ENCODE measurements around the gene KIAA0825. TPM values are rescaled to one million over a fixed set of nuclear protein-coding genes. Genes with fewer than 3 reads are reported as not detected.

KIAA0825 gene
- total RNA-seq, 4 donors from 2014 or later = 1.2 to 5.3 (median 4.0) TPM

DNA sequence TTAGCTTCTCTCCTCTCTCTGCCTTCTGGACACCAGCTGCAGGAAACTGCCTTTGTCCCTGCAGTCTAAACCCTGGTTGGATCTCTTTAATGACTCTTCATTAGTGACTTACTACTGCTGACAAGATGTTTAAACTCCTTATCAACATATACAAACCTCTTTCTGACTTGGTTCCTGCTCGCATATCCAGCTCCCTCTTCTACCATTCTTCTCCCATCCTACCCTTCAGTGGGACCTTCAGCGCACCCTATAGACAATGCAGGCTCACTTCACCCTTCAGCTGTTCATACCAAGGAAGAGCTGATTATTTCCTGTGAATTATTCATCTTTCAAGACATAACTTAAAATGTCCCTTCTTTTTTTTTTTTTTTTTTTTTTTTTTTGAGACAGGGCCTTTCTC is 436.5 kb downstream of the KIAA0825 start:
- Histone ChIP-seq H3K36me3 (no peaks in the 10 kb centered on the region), H3K4me1 (no peaks in the 10 kb centered on the region), H3K27ac (no peak overlapping the region), H3K27me3 (no peaks in the 10 kb centered on the region), H3K9me3 (no peaks in the 10 kb centered on the region), H3K4me3 (no peak overlapping the region)
- WGBS, 2 donors (ENCODE audit: low coverage in 1 of 2) = 62 to 100% methylated on average over 1 to 2 of the region's 2 CpGs
- intact Hi-C loops (cut with DNase I; ENCODE audit: low total_unique reads) (no loop called here), in situ Hi-C loops (cut with MboI; ENCODE audit: low pct_ligation_motif_present in 1 of 4, low pct_unique_long_range_greater_than_20kb in 1 of 4, low sequenced_read_pairs in 3 of 4) (no loop called here)
- TF ChIP-seq EP300 (IDR thresholded peaks at IDR 0.05; ENCODE audit: low read depth) (no peak), POLR2AphosphoS5 (IDR thresholded peaks at IDR 0.05) (no peak), POLR2A (IDR thresholded peaks at IDR 0.05) (no peak)
- TF ChIP-seq, protein P1, sequence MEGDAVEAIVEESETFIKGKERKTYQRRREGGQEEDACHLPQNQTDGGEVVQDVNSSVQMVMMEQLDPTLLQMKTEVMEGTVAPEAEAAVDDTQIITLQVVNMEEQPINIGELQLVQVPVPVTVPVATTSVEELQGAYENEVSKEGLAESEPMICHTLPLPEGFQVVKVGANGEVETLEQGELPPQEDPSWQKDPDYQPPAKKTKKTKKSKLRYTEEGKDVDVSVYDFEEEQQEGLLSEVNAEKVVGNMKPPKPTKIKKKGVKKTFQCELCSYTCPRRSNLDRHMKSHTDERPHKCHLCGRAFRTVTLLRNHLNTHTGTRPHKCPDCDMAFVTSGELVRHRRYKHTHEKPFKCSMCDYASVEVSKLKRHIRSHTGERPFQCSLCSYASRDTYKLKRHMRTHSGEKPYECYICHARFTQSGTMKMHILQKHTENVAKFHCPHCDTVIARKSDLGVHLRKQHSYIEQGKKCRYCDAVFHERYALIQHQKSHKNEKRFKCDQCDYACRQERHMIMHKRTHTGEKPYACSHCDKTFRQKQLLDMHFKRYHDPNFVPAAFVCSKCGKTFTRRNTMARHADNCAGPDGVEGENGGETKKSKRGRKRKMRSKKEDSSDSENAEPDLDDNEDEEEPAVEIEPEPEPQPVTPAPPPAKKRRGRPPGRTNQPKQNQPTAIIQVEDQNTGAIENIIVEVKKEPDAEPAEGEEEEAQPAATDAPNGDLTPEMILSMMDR (IDR thresholded peaks at IDR 0.05) = no peak
- DNase-seq = no peak

- DNase-seq = no peak
- Histone ChIP-seq H3K9me3 (no peaks in the 10 kb centered on the region), H3K4me3 (no peak overlapping the region), H3K27me3 (no peaks in the 10 kb centered on the region), H3K27ac (no peak overlapping the region), H3K36me3 (no peaks in the 10 kb centered on the region), H3K4me1 (no peaks in the 10 kb centered on the region)
- in situ Hi-C loops (cut with MboI; ENCODE audit: low pct_ligation_motif_present in 1 of 4, low pct_unique_long_range_greater_than_20kb in 1 of 4, low sequenced_read_pairs in 3 of 4) (no loop called here), intact Hi-C loops (cut with DNase I; ENCODE audit: low total_unique reads) (no loop called here)
- TF ChIP-seq, protein P1 (IDR thresholded peaks at IDR 0.05) = no peak
- TF ChIP-seq POLR2AphosphoS5 (IDR thresholded peaks at IDR 0.05) = no peak
- TF ChIP-seq EP300 (IDR thresholded peaks at IDR 0.05; ENCODE audit: low read depth) = no peak
Observed at GRCh38 chr5:94180761-94181160, 437.6 kb downstream of the KIAA0825 start.

DNA sequence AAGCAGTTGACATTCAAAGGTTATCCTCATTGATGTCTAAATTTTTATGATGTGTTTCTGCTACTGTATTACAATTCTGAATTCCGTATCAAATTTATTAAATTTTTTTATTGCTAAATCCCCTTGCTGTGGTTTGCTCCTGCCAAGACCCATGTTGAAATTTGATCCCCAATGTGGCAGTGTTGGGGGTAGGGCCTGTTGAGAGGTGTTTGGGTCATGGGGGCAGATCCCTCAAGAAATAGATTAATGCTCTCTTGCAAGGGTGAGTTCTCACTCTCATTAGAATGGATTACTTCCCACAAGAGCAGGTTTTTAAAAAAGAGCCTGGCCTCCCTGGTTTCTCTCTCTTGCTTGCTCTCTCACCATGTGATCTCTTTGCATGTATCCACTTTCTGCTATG is 442.5 kb downstream of the KIAA0825 start:
- no peak overlapping the region for H3K27ac ChIP-seq
- H3K4me1 ChIP-seq = no peaks in the 10 kb centered on the region
- no peaks in the 10 kb centered on the region for H3K36me3 ChIP-seq
- H3K27me3 ChIP-seq = no peaks in the 10 kb centered on the region
- 94 to 97% methylated on average over 1 of the region's 1 CpG for WGBS, 2 donors (ENCODE audit: low coverage in 1 of 2)
- H3K9me3 ChIP-seq = no peaks in the 10 kb centered on the region
- DNase-seq = no peak
- intact Hi-C loops (cut with DNase I; ENCODE audit: low total_unique reads) = no loop called here
- H3K4me3 ChIP-seq = no peak overlapping the region
- in situ Hi-C loops (cut with MboI; ENCODE audit: low pct_ligation_motif_present in 1 of 4, low pct_unique_long_range_greater_than_20kb in 1 of 4, low sequenced_read_pairs in 3 of 4) = no loop called here
- TF ChIP-seq POLR2A (IDR thresholded peaks at IDR 0.05) = no peak
- TF ChIP-seq, protein P1 (IDR thresholded peaks at IDR 0.05) = no peak

- no peaks in the 10 kb centered on the region for H3K27me3 ChIP-seq
Observed at GRCh38 chr5:94174748-94175411, 443.5 kb downstream of the KIAA0825 start.

More at GRCh38 chr5:94174748-94175411, 443.5 kb downstream of the KIAA0825 start:
- DNase-seq = no peak
- Histone ChIP-seq H3K4me1 (no peaks in the 10 kb centered on the region), H3K4me3 (no peak overlapping the region), H3K36me3 (no peaks in the 10 kb centered on the region), H3K27ac (no peak overlapping the region), H3K9me3 (no peaks in the 10 kb centered on the region)
- intact Hi-C loops (cut with DNase I; ENCODE audit: low total_unique reads) (no loop called here), in situ Hi-C loops (cut with MboI; ENCODE audit: low pct_ligation_motif_present in 1 of 4, low pct_unique_long_range_greater_than_20kb in 1 of 4, low sequenced_read_pairs in 3 of 4) (no loop called here)
- no peak for TF ChIP-seq POLR2A (IDR thresholded peaks at IDR 0.05)
- TF ChIP-seq, protein P1 (IDR thresholded peaks at IDR 0.05) = no peak
- no peak for TF ChIP-seq EP300 (IDR thresholded peaks at IDR 0.05; ENCODE audit: low read depth)
- TF ChIP-seq POLR2AphosphoS5 (IDR thresholded peaks at IDR 0.05) = no peak
- 83 to 92% methylated on average over 2 of the region's 2 CpGs for WGBS, 2 donors (ENCODE audit: low coverage in 1 of 2)
